ENCODE measurements around the gene SYT3.

The SYT3 gene

GRCh38 chr19:50633973-50634372, 5.7 kb downstream of the SYT3 start:
- H3K4me3 ChIP-seq (ENCODE audit: low read depth, low read length) = no peak overlapping the region
- DNase-seq (ENCODE audit: low read depth) = no peak
- no peak for TF ChIP-seq CTCF (conservative IDR thresholded peaks at IDR 0.05; ENCODE audit: low read depth, low read length)

GRCh38 chr19:50633359-50633758, 6.3 kb downstream of the SYT3 start:
- no peak for TF ChIP-seq CTCF (conservative IDR thresholded peaks at IDR 0.05; ENCODE audit: low read depth, low read length)

GRCh38 chr19:50632151-50632835, 7.4 kb downstream of the SYT3 start:
- no peak for TF ChIP-seq CTCF (conservative IDR thresholded peaks at IDR 0.05; ENCODE audit: low read depth, low read length)
- H3K4me3 ChIP-seq (ENCODE audit: low read depth, low read length) = no peak overlapping the region
- DNase-seq (ENCODE audit: low read depth) = no peak

More at GRCh38 chr19:50633359-50633758, 6.3 kb downstream of the SYT3 start:
- DNase-seq (ENCODE audit: low read depth) = no peak
- H3K4me3 ChIP-seq (ENCODE audit: low read depth, low read length) = no peak overlapping the region

GRCh38 chr19:50629801-50630200, 9.9 kb downstream of the SYT3 start:
- no peak for DNase-seq (ENCODE audit: low read depth)
- no peak for TF ChIP-seq CTCF (conservative IDR thresholded peaks at IDR 0.05; ENCODE audit: low read depth, low read length)
- no peak overlapping the region for H3K4me3 ChIP-seq (ENCODE audit: low read depth, low read length)

GRCh38 chr19:50629194-50629593, 10.5 kb downstream of the SYT3 start:
- H3K4me3 ChIP-seq (ENCODE audit: low read depth, low read length) = no peak overlapping the region
- TF ChIP-seq CTCF (conservative IDR thresholded peaks at IDR 0.05; ENCODE audit: low read depth, low read length) = no peak
- DNase-seq (ENCODE audit: low read depth) = no peak

- no peak overlapping the region for H3K4me3 ChIP-seq (ENCODE audit: low read depth, low read length)
- TF ChIP-seq CTCF (conservative IDR thresholded peaks at IDR 0.05; ENCODE audit: low read depth, low read length) = no peak
- DNase-seq (ENCODE audit: low read depth) = no peak
Observed at GRCh38 chr19:50628551-50628950, 11.1 kb downstream of the SYT3 start.

GRCh38 chr19:50628146-50628545, 11.5 kb downstream of the SYT3 start:
- no peak for DNase-seq (ENCODE audit: low read depth)
- no peak for TF ChIP-seq CTCF (conservative IDR thresholded peaks at IDR 0.05; ENCODE audit: low read depth, low read length)
- no peak overlapping the region for H3K4me3 ChIP-seq (ENCODE audit: low read depth, low read length)
